B cell (primary cell): ENCODE data around the gene MESP2. TPM values are rescaled to one million over a fixed set of nuclear protein-coding genes. Genes with fewer than 3 reads are reported as not detected.

ENCODE experiments used
- ATAC-seq: fragments of 200-7000 bp; cut with Tn5 transposase; one replicate; pipeline ENCODE4 v1.10.0; 2021; ENCODE audit warnings: low read depth, mild to moderate bottlenecking, moderate number of reproducible peaks, moderate library complexity
- CTCF ChIA-PET: fragments of 350-600 bp; sonication (Branson Sonifier 250); formaldehyde crosslinking; loops from one replicate; lab custom pipeline; 2021; ENCODE audit warnings: antibody characterized with exemption, inconsistent platforms; lab: Charles Lee
- POLR2A ChIA-PET: fragments of 350-600 bp; sonication (Branson Sonifier 250); formaldehyde crosslinking; loops from one replicate; lab custom pipeline; 2021; ENCODE audit warnings: antibody characterized with exemption; lab: Charles Lee
- DNase-seq: peaks from one replicate; pipeline ENCODE4 v3.0.0; 2013
- H2AFZ ChIP-seq: 2 replicates; pipeline ENCODE4 v1.6.1; 2012; ENCODE audit warnings: mild to moderate bottlenecking, low read depth, low read length; ENCODE audit not compliant: insufficient read depth, poor library complexity, severe bottlenecking
- H3K27ac ChIP-seq, 2 donors: 1 replicate in 1 of 2; 2 replicates in 1 of 2; pipeline ENCODE4 v1.5.1; 2012 to 2013; ENCODE audit warnings: low read length in 2 of 2, mild to moderate bottlenecking in 2 of 2, moderate library complexity in 1 of 2
- H3K27me3 ChIP-seq, 4 experiments: fragments of 200-600 bp in 1 of 4; sonication (generic) in 1 of 4; replicated peaks in 1 of 4; 1 replicate in 2 of 4; 2 replicates in 2 of 4; pipeline versions ENCODE4 v1.6.1 to v1.7.0; 2013 to 2016; ENCODE audit warnings: low read length in 3 of 4, mild to moderate bottlenecking in 2 of 4, mixed read lengths in 1 of 4, moderate library complexity in 1 of 4; ENCODE audit not compliant: insufficient read depth in 4 of 4, control insufficient read depth in 3 of 4; ENCODE audit errors: control extremely low read depth in 1 of 4
- H3K36me3 ChIP-seq, 2 experiments: replicated peaks in 1 of 2; 1 replicate in 1 of 2; 2 replicates in 1 of 2; pipeline versions ENCODE4 v1.6.1 to v1.7.1; 2013; ENCODE audit warnings: low read length in 1 of 2; ENCODE audit not compliant: insufficient read depth in 2 of 2, control insufficient read depth in 1 of 2; ENCODE audit errors: control extremely low read depth in 1 of 2, extremely low read depth in 1 of 2
- H3K4me1 ChIP-seq, 2 donors: fragments of 200-600 bp in 1 of 2; sonication (generic) in 1 of 2; 1 replicate in 1 of 2; 2 replicates in 1 of 2; pipeline versions ENCODE4 v1.5.1 to v1.6.1; 2013 to 2017; ENCODE audit warnings: low read length in 2 of 2; ENCODE audit not compliant: control insufficient read depth in 2 of 2, insufficient read depth in 2 of 2
- H3K4me2 ChIP-seq: replicated peaks from 2 replicates; pipeline ENCODE3; 2012; ENCODE audit warnings: mild to moderate bottlenecking, low read depth, low read length; ENCODE audit not compliant: poor library complexity, severe bottlenecking
- H3K4me3 ChIP-seq, 5 experiments: fragments of 200-600 bp in 1 of 5; sonication (generic) in 1 of 5; 1 replicate in 3 of 5; 2 replicates in 2 of 5; pipeline versions ENCODE4 v1.5.1 to v1.7.0; 2011 to 2016; ENCODE audit warnings: low read length in 4 of 5, mild to moderate bottlenecking in 4 of 5, low read depth in 2 of 5, control low read depth in 1 of 5, moderate library complexity in 1 of 5; ENCODE audit not compliant: insufficient read depth in 1 of 5; ENCODE audit errors: control extremely low read depth in 1 of 5, extremely low read depth in 1 of 5
- H3K79me2 ChIP-seq: fragments of 200-600 bp; sonication (generic); one replicate; pipeline ENCODE4 v1.6.0; 2016; ENCODE audit warnings: low read length; ENCODE audit not compliant: control insufficient read depth, insufficient read depth
- H3K9ac ChIP-seq: fragments of 200-600 bp; sonication (generic); 2 replicates; pipeline ENCODE4 v1.6.1; 2017; ENCODE audit warnings: mild to moderate bottlenecking, low read length, moderate library complexity
- H3K9me3 ChIP-seq, 3 donors: one replicate each; pipeline versions ENCODE4 v1.6.1 to v1.7.1; 2013; ENCODE audit warnings: low read length in 2 of 3; ENCODE audit not compliant: control insufficient read depth in 2 of 3, insufficient read depth in 1 of 3; ENCODE audit errors: control extremely low read depth in 1 of 3
- H4K20me1 ChIP-seq: 2 replicates; pipeline ENCODE4 v1.6.0; 2012; ENCODE audit warnings: mild to moderate bottlenecking, low read length; ENCODE audit not compliant: insufficient read depth, control insufficient read depth, poor library complexity, severe bottlenecking
- H3K27ac Mint-ChIP-seq: one replicate; pipeline ENCODE4 v1.8.0; 2021; ENCODE audit warnings: mixed read lengths
- H3K27me3 Mint-ChIP-seq: one replicate; pipeline ENCODE4 v1.8.0; 2021; ENCODE audit warnings: mixed read lengths
- H3K4me1 Mint-ChIP-seq: one replicate; pipeline ENCODE4 v1.8.0; 2021; ENCODE audit warnings: mixed read lengths
- H3K4me3 Mint-ChIP-seq: one replicate; pipeline ENCODE4 v1.8.0; 2021; ENCODE audit warnings: mixed read lengths
- H3K9me3 Mint-ChIP-seq: one replicate; pipeline ENCODE4 v1.8.0; 2022; ENCODE audit warnings: mixed read lengths; ENCODE audit not compliant: insufficient read depth
- EZH2 ChIP-seq: IDR thresholded peaks from 2 replicates; pipeline ENCODE4 v1.6.1; 2012; ENCODE audit warnings: borderline replicate concordance, low read depth, mild to moderate bottlenecking, moderate library complexity, low read length; ENCODE audit not compliant: insufficient read depth, poor library complexity, severe bottlenecking
- WGBS: methylation state at CpG from one replicate; pipeline ENCODE4 v1.1.5; 2013; ENCODE audit warnings: missing lambda C conversion rate; ENCODE audit not compliant: insufficient coverage; 5-methylcytosine and 5-hydroxymethylcytosine counted together
- intact Hi-C: fragments of 100-400 bp; cut with micrococcal nuclease; formaldehyde crosslinking; loops from one replicate; pipeline ENCODE4 v1.10.0; 2022
- polyA plus RNA-seq: library from polyadenylated mRNA; depleted of rRNA; stranded (reverse); fragments of >200 nt; gene quantifications from 2 replicates; pipeline ENCODE4 v1.2.3, GENCODE V29; 2012
- total RNA-seq, 2 donors: library from RNA; stranded (reverse); fragments of 120-200 nt in 1 of 2; gene quantifications; 1 replicate in 1 of 2; 2 replicates in 1 of 2; pipeline versions ENCODE4 v1.2.3 to v1.2.4, GENCODE V29; 2013 to 2022
- TF ChIP-seq, protein P1 (sequence below): fragments of 200-600 bp; IDR thresholded peaks from one replicate; pipeline ENCODE4 v1.8.0; 2022; ENCODE audit warnings: antibody characterized with exemption, mild to moderate bottlenecking

MESP2 gene
- total and polyA plus RNA-seq, 2 donors (not counting 1 experiment from before 2014, with no cell fraction given) = not detected

DNA sequence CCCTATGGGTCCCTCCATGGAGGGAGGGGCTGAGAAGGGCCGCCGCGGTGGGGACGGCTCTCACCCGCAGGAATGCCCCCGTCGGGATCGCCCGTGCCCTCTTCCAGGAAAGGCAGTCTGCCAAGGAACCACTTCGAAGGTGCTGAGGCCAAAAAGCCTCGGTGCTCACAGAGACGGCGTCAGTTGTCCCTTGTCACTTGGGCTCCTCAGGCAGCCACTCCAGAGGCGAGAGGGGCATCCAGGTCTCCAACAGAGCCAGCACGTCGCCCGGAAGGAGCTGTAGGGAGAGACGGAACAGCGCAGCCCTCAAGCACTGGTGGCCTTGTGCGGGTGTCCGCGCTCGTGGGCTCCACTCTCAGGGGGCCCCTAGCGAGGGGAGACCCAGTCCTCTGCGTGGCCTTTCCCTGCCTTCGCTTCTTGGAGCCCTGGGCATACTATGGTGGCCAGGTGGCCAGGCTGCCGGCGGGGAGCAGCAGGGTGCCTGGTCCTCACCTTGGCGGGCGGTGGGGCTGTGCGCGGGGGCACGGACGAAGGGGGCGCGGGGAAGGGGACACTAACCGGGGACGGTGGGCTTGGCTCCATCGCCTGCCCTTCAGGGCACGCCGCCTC lies 26.1 kb upstream of the MESP2 start:
- ChIA-PET CTCF (interaction anchor here (1.0 to 5.6 kb wide), 6 partner anchors 9 to 336 kb away, joined by 3 to 27 read pairs (median 12); no protein-coding TSS in a partner anchor), POLR2A (interaction anchor here (0.7 kb wide), 1 partner anchor 144 kb away, joined by 4 read pairs; the partner anchor contains the start of gene AP3S2)
- no peak for ATAC-seq
- peak overlapping the region; percentile 79 for H3K9ac ChIP-seq
- no peaks in the 10 kb centered on the region for H4K20me1 ChIP-seq
- peak overlapping the region; percentile 93 for H3K4me2 ChIP-seq
- intact Hi-C loops = loop anchor here (1.0 to 2.0 kb wide), 2 partner anchors 27 to 309 kb away; partner anchors contain the start of gene MESP2
- peaks cover 6% of the 10 kb centered on the region for H3K4me1 Mint-ChIP-seq
- no peaks in the 10 kb centered on the region for H3K36me3 ChIP-seq
- H3K27me3 Mint-ChIP-seq = peaks cover 18% of the 10 kb centered on the region
- peaks cover 11 to 13% of the 10 kb centered on the region in 2 donors for H3K4me1 ChIP-seq
- no peaks in the 10 kb centered on the region for H3K79me2 ChIP-seq
- no peaks in the 10 kb centered on the region for H3K9me3 Mint-ChIP-seq
- H2AFZ ChIP-seq = peak overlapping the region; percentile 97
- DNase-seq = peak; percentile 47
- WGBS = 7% methylated on average over 41 of the region's 41 CpGs
- peaks cover 0 to 10% (median 4%) of the 10 kb centered on the region in 4 experiments for H3K27me3 ChIP-seq
- TF ChIP-seq EZH2 = no peak
- TF ChIP-seq, protein P1, sequence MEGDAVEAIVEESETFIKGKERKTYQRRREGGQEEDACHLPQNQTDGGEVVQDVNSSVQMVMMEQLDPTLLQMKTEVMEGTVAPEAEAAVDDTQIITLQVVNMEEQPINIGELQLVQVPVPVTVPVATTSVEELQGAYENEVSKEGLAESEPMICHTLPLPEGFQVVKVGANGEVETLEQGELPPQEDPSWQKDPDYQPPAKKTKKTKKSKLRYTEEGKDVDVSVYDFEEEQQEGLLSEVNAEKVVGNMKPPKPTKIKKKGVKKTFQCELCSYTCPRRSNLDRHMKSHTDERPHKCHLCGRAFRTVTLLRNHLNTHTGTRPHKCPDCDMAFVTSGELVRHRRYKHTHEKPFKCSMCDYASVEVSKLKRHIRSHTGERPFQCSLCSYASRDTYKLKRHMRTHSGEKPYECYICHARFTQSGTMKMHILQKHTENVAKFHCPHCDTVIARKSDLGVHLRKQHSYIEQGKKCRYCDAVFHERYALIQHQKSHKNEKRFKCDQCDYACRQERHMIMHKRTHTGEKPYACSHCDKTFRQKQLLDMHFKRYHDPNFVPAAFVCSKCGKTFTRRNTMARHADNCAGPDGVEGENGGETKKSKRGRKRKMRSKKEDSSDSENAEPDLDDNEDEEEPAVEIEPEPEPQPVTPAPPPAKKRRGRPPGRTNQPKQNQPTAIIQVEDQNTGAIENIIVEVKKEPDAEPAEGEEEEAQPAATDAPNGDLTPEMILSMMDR = no peak
- H3K4me3 ChIP-seq = peak overlapping the region in 4 of 5 experiments; percentile 38 to 75 (median 63)
- peak overlapping the region in 1 of 2 donors; percentile 20 for H3K27ac ChIP-seq
- peak overlapping the region; percentile 65 for H3K27ac Mint-ChIP-seq
- peak overlapping the region; percentile 84 for H3K4me3 Mint-ChIP-seq
- H3K9me3 ChIP-seq = no peaks in the 10 kb centered on the region
